GM23248 (cell line): ENCODE data around the gene COL19A1. TPM values are rescaled to one million over a fixed set of nuclear protein-coding genes. Genes with fewer than 3 reads are reported as not detected.

Experiments
- DNase-seq: peaks from one replicate; pipeline ENCODE4 v3.0.0-alpha.2; 2015
- H2AFZ ChIP-seq: fragments of 200-600 bp; sonication (generic); 2 replicates; pipeline ENCODE4 v1.6.1; 2016; ENCODE audit warnings: antibody characterized with exemption
- H3F3A ChIP-seq: fragments of 200-600 bp; sonication (generic); 2 replicates; pipeline ENCODE4 v1.6.1; 2016; ENCODE audit warnings: mild to moderate bottlenecking, antibody characterized with exemption, mixed run types; ENCODE audit not compliant: insufficient read depth
- H3K27ac ChIP-seq: fragments of 200-600 bp; sonication (generic); 2 replicates; pipeline ENCODE4 v1.5.1; 2016; ENCODE audit warnings: mild to moderate bottlenecking
- H3K27me3 ChIP-seq: fragments of 200-600 bp; sonication (generic); replicated peaks from 2 replicates; pipeline ENCODE4 v1.6.1; 2016; ENCODE audit warnings: mild to moderate bottlenecking; ENCODE audit not compliant: insufficient read depth
- H3K36me3 ChIP-seq: fragments of 200-600 bp; sonication (generic); 2 replicates; pipeline ENCODE4 v1.6.1; 2016; ENCODE audit warnings: low read depth, mild to moderate bottlenecking
- H3K4me1 ChIP-seq: fragments of 200-600 bp; sonication (generic); 2 replicates; pipeline ENCODE4 v1.6.1; 2016; ENCODE audit warnings: mild to moderate bottlenecking; ENCODE audit not compliant: insufficient read depth
- H3K4me2 ChIP-seq: fragments of 200-600 bp; sonication (generic); one replicate; pipeline ENCODE4 v1.6.1; 2016; ENCODE audit warnings: mild to moderate bottlenecking; ENCODE audit not compliant: unreplicated experiment
- H3K4me3 ChIP-seq: fragments of 200-600 bp; sonication (generic); 2 replicates; pipeline ENCODE4 v1.5.1; 2016; ENCODE audit warnings: mild to moderate bottlenecking
- H3K79me2 ChIP-seq: fragments of 200-600 bp; sonication (generic); 2 replicates; pipeline ENCODE4 v1.6.1; 2016; ENCODE audit warnings: mild to moderate bottlenecking; ENCODE audit not compliant: insufficient read depth
- H3K9ac ChIP-seq: fragments of 200-600 bp; sonication (generic); 2 replicates; pipeline ENCODE4 v1.6.1; 2016; ENCODE audit warnings: mild to moderate bottlenecking
- H3K9me2 ChIP-seq: fragments of 200-600 bp; sonication (generic); 2 replicates; pipeline ENCODE4 v1.6.1; 2016; ENCODE audit warnings: mixed run types, mild to moderate bottlenecking, moderate library complexity; ENCODE audit not compliant: insufficient read depth
- H3K9me3 ChIP-seq: fragments of 200-600 bp; sonication (generic); one replicate; pipeline ENCODE4 v1.6.1; 2017; ENCODE audit warnings: low read depth
- H4K20me1 ChIP-seq: fragments of 200-600 bp; sonication (generic); 2 replicates; pipeline ENCODE4 v1.6.0; 2016; ENCODE audit not compliant: insufficient read depth
- EZH2 ChIP-seq: fragments of 200-600 bp; sonication (generic); IDR thresholded peaks from 2 replicates; pipeline ENCODE4 v1.6.1; 2018; ENCODE audit warnings: antibody characterized with exemption, mild to moderate bottlenecking; ENCODE audit not compliant: insufficient read depth, poor library complexity, severe bottlenecking
- EZH2phosphoT487 ChIP-seq: fragments of 200-600 bp; sonication (generic); IDR thresholded peaks from 2 replicates; pipeline ENCODE4 v1.6.1; 2018; ENCODE audit warnings: antibody characterized with exemption, moderate library complexity, mild to moderate bottlenecking, low read depth; ENCODE audit not compliant: insufficient read depth
- WGBS, 2 experiments: methylation state at CpG; one replicate each; pipeline ENCODE4 v1.1.6; 2015 to 2017; ENCODE audit warnings: low lambda C conversion rate in 2 of 2, low coverage in 1 of 2; ENCODE audit errors: missing lambda C conversion rate in 2 of 2; 5-methylcytosine and 5-hydroxymethylcytosine counted together
- in situ Hi-C: fragments of 300-500 bp; cut with MboI; formaldehyde crosslinking; loops from 2 replicates; pipeline ENCODE4 v1.15.0; 2020
- polyA plus RNA-seq: library from polyadenylated mRNA; unstranded; fragments of >200 nt; fragmentation: Nextera tagmentation; extraction: Ambion mirVana; gene quantifications from 2 replicates; pipeline ENCODE4 v1.2.1, GENCODE V29; 2016
- total RNA-seq: library from RNA; depleted of rRNA; stranded (reverse); fragments of >200 nt; shearing (Covaris generic); gene quantifications from 2 replicates; pipeline ENCODE4 v1.2.3, GENCODE V29; 2014

COL19A1 gene
- total and polyA plus RNA-seq, 2 experiments from 2014 or later = not detected

- no peak overlapping the region for H3K4me3 ChIP-seq
- H4K20me1 ChIP-seq = no peaks in the 10 kb centered on the region
- DNase-seq = no peak
- H3K36me3 ChIP-seq = no peaks in the 10 kb centered on the region
- 7 to 16% methylated on average over 1 of the region's 1 CpG for WGBS, 2 experiments
- H3K27me3 ChIP-seq = no peaks in the 10 kb centered on the region
- no peaks in the 10 kb centered on the region for H3F3A ChIP-seq
- H3K27ac ChIP-seq = no peak overlapping the region
- in situ Hi-C loops = no loop called here
- H3K79me2 ChIP-seq = no peaks in the 10 kb centered on the region
- H3K9ac ChIP-seq = no peak overlapping the region
- H3K9me2 ChIP-seq = no peaks in the 10 kb centered on the region
- H2AFZ ChIP-seq = no peak overlapping the region
- no peaks in the 10 kb centered on the region for H3K4me1 ChIP-seq
- no peak for TF ChIP-seq EZH2
- no peak for TF ChIP-seq EZH2phosphoT487
- no peak overlapping the region for H3K4me2 ChIP-seq
- H3K9me3 ChIP-seq = no peaks in the 10 kb centered on the region
These were observed 320.1 kb downstream of the COL19A1 start for GRCh38 chr6:70186461-70186860.

- Histone ChIP-seq H3K9me3 (no peaks in the 10 kb centered on the region), H2AFZ (no peak overlapping the region), H3K4me2 (no peak overlapping the region), H3K27ac (no peak overlapping the region), H3K79me2 (no peaks in the 10 kb centered on the region), H3K4me3 (no peak overlapping the region), H3K27me3 (no peaks in the 10 kb centered on the region), H4K20me1 (no peaks in the 10 kb centered on the region), H3K9me2 (no peaks in the 10 kb centered on the region), H3K36me3 (no peaks in the 10 kb centered on the region), H3K9ac (no peak overlapping the region), H3K4me1 (no peaks in the 10 kb centered on the region), H3F3A (no peaks in the 10 kb centered on the region)
- no peak for TF ChIP-seq EZH2
- DNase-seq = no peak
- WGBS, 2 experiments = 22 to 26% methylated on average over 6 of the region's 6 CpGs
- in situ Hi-C loops = no loop called here
These were observed 321.8 kb downstream of the COL19A1 start for GRCh38 chr6:70188202-70188601.

GRCh38 chr6:70194421-70194820 is 328.1 kb downstream of the COL19A1 start:
- H3K36me3 ChIP-seq = no peaks in the 10 kb centered on the region
- H3K9me2 ChIP-seq = no peaks in the 10 kb centered on the region
- no peak overlapping the region for H2AFZ ChIP-seq
- in situ Hi-C loops = no loop called here
- TF ChIP-seq EZH2phosphoT487 = no peak
- TF ChIP-seq EZH2 = no peak
- no peaks in the 10 kb centered on the region for H3K27me3 ChIP-seq
- H3K27ac ChIP-seq = no peak overlapping the region
- no peak for DNase-seq
- H3K9ac ChIP-seq = no peak overlapping the region
- no peaks in the 10 kb centered on the region for H3K9me3 ChIP-seq
- no peaks in the 10 kb centered on the region for H3K79me2 ChIP-seq
- H3F3A ChIP-seq = no peaks in the 10 kb centered on the region
- H3K4me2 ChIP-seq = no peak overlapping the region
- no peaks in the 10 kb centered on the region for H3K4me1 ChIP-seq
- H4K20me1 ChIP-seq = no peaks in the 10 kb centered on the region
- H3K4me3 ChIP-seq = no peak overlapping the region

- Histone ChIP-seq H3K9ac (no peak overlapping the region), H3K79me2 (no peaks in the 10 kb centered on the region), H3K4me1 (no peaks in the 10 kb centered on the region), H3K4me3 (no peak overlapping the region), H3K27ac (no peak overlapping the region), H2AFZ (no peak overlapping the region), H3K27me3 (no peaks in the 10 kb centered on the region), H3K36me3 (no peaks in the 10 kb centered on the region), H3K4me2 (no peak overlapping the region), H4K20me1 (no peaks in the 10 kb centered on the region), H3K9me3 (no peaks in the 10 kb centered on the region), H3F3A (no peaks in the 10 kb centered on the region), H3K9me2 (no peaks in the 10 kb centered on the region)
- in situ Hi-C loops = no loop called here
- DNase-seq = no peak
- TF ChIP-seq EZH2 = no peak
- no peak for TF ChIP-seq EZH2phosphoT487
- 16 to 18% methylated on average over 2 of the region's 2 CpGs for WGBS, 2 experiments
These were observed 330.2 kb downstream of the COL19A1 start for GRCh38 chr6:70196531-70196930.

GRCh38 chr6:70198785-70199184 is 332.4 kb downstream of the COL19A1 start:
- no peak for DNase-seq
- H3K9me2 ChIP-seq = no peaks in the 10 kb centered on the region
- no peaks in the 10 kb centered on the region for H3K36me3 ChIP-seq
- H3K27me3 ChIP-seq = no peaks in the 10 kb centered on the region; the same call in 1 of the 2 replicates
- H2AFZ ChIP-seq = no peak overlapping the region
- no peaks in the 10 kb centered on the region for H4K20me1 ChIP-seq
- no peaks in the 10 kb centered on the region for H3F3A ChIP-seq
- H3K4me3 ChIP-seq = no peak overlapping the region
- H3K27ac ChIP-seq = no peak overlapping the region
- in situ Hi-C loops = no loop called here
- 37 to 45% methylated on average over 2 of the region's 2 CpGs for WGBS, 2 experiments
- H3K9ac ChIP-seq = no peak overlapping the region
- no peak overlapping the region for H3K4me2 ChIP-seq
- H3K9me3 ChIP-seq = no peaks in the 10 kb centered on the region
- no peak for TF ChIP-seq EZH2
- no peaks in the 10 kb centered on the region for H3K4me1 ChIP-seq
- H3K79me2 ChIP-seq = no peaks in the 10 kb centered on the region
